TTC549 (cell line): ENCODE results near the gene MAP3K20.
"Not testable (repeated sequence)": the region's sequence is repeated elsewhere in the genome, so short reads cannot be mapped to it uniquely, and the experiment has no call there.

Experiments
- FAIRE-seq: peaks from 2 replicates; lab custom pipeline; 2012; peaks lifted over from hg19 to GRCh38; lab: Jason Lieb, UNC

Gene MAP3K20

DNA sequence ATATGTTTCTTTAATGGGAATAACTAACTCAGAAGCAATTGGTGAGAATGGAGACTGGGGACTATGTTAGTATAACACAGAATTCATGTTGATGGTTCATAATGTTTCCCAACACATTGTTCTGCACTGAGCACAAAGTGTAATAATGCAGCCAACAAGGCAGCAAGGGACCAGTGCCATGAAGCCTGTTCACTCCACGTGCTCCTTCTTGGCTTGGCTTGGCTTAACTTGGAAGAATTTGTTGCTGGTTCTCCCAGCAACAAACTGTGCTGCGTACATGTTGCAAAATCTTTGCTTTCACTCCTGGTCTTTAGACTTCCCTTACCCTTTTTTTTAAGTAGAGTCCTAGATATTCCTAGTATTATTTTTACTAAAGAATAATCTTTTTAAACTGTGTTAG is 129.7 kb downstream of the MAP3K20 start:
- no peak for FAIRE-seq

DNA sequence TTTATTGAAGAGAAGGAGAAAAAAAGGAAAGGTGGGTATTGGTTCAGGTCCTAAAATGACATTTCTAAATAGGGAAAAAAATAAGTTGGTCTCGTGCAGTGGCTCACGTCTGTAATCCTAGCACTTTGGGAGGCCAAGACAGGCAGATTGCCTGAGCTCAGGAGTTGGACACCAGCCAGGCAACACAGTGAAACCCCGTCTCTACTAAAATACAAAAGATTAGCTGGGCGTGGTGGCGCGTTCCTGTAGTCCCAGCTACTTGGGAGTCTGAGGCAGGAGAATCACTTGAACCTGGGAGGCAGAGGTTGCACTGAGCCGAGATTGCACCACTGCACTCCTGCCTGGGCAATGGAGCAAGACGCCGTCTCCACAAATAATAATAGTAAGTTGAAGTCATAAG is 131.5 kb downstream of the MAP3K20 start:
- not testable (repeated sequence) for FAIRE-seq

DNA sequence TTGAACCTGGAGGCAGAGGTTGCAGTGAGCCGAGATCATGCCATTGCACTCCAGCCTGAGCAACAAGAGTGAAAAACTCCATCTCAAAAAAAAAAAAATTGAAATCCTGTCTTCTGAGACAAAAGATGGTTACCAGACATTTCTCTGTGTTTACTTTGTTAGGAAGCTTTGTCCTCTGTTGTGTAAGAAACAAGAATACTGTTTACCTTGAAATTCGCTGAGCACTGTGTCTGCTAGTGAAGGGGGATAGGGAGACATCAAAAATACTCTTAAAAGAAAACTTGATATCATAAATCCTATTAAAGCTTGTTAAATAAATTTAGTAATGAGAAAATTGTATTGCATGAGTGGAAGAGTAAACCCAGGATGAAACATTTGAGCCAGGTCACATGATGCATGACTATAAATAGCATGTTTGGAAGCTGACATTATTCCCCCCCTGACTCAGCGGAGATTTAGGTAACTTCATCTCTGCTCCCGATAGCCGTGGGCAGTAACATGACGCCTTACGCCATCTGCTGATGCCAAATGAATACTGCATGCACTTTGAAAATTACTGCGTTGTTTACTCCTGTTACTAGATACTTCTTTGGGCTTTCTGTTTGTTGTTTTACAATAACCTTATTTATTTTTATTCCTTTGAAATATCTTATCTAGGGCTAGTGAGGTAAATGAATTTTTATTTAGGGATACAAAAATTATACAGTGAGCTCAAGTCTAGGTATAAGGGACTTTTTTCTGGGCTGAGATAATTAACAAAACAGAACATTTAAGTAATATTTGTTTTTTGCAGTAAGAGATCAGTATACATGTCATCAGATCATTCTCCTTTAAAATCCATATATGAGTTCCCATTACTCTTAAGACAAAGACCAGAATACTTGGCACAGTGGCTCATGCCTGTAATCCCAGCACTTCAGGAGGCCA is 134.9 kb downstream of the MAP3K20 start:
- peak; percentile 94 for FAIRE-seq

DNA sequence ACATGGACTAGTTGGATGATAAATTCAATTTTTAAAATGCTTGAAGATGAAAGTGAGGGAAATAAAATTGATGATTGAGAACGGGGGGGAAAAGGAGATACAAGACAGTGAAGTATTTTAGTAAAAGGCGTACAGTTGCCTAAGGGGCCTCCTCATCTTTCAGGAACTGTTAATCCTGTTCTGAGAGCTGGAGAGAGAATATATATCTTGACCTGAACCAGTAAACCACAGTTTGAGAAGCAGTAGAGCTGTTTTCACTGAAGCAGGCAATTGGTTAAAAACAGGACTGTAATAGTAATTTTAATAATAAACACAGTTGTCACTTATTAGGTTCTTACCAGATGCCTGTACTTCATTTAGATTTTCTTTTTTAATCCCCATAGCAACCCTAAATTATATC is 137.5 kb downstream of the MAP3K20 start:
- FAIRE-seq, result no peak

DNA sequence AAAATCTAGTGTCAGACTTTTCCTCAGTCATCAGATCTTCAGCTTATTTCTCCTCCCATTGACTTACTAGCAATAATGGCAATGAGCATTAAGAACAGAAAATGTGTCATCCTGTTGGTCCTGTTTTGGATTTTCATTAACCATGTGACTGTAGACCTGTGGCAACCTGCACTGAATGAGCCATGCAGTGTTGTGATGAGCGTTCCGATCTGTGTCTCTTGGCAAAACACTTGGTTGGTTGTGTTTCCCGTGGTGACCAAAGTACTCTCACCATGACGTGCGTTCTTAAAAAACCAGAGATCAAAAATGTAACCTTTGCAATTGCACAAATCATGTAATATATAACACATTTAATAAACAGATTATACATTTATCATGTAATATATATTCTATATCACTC is 138.6 kb downstream of the MAP3K20 start:
- no peak for FAIRE-seq

DNA sequence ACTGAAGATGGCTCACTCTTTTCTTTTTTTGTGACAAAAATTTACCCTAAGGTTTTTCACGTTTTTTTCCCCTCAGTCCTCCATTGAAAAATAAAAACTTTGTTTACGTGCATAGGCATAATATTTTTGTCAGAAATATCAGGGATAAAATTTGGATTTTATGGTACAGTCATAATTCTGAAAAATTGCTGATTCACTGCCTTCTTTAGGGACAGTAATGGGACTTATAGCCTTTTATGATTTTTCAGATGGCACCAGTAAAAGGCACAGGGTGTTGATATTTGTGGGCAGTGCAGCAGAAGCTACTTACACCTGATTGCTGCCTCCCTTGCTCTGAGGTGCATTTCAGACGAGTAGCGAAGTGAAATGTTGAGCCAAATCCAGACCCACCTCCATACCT is 139.7 kb downstream of the MAP3K20 start:
- FAIRE-seq, result no peak

DNA sequence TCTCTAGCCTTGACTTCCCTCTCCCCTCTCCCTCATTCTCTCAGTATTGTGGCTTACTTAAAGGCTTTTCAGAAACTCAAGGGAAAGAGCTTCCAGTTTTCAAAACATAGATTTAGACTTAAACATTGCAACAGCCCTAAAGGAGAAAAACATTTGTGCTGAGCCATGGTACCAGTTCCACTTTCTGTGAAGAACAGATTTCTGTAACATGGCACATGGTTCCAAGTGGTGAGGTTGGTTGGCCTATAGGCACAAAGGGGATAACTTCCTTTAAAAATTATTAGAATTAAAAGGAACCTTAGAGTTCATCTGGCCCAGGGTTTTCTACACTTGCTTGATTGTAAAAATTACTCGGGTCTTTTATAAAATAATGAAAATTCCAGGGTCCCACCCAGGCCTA is 140.4 kb downstream of the MAP3K20 start:
- FAIRE-seq, result no peak

DNA sequence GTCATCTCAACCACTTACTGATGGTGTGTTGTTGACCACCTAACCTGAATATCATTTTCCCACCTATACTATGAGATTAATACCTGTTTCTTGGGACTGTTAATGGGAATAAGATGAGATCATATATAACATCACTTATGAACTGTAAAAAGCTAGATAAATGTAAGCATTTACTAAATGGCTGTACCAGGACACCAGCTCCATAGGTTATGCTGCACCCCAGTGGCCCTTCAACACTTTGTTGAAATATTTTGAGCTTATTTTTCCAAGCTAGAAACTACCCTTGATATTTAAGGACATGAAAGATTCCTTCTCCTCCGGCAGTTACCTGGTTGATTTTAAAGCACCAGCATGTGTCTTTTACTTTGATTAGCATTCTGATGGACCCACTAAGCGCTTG is 141.0 kb downstream of the MAP3K20 start:
- FAIRE-seq, result no peak

DNA sequence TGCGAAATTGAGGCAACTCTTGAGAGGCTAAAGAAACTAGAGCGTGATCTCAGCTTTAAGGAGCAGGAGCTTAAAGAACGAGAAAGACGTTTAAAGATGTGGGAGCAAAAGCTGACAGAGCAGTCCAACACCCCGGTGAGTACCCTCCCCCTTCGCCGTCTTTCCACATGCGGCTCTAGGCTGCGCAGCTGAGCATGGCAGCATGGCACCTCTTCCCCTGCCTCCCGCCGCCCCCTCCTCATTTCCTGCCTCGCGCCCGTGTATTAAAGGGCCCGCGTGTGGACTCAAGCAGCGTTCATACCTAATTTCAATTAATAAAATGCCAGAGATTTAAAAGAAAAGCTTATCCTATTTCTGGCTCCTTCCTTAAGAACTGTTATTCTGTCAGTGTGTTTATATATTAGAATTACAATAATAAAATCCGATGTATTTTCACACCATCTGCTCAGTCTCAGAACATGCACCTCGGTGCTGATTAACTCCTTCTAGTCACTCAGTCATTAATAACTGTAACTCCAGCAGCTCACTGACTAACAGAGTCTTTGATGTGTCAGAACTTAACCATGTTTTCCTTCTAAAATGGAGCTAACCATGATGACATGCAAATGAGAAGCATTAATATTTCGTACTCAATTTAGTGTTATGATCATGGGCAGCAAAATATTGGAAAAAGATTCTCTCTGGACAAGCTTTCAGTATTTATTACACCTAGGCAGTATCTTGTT is 141.6 kb downstream of the MAP3K20 start:
- no peak for FAIRE-seq

DNA sequence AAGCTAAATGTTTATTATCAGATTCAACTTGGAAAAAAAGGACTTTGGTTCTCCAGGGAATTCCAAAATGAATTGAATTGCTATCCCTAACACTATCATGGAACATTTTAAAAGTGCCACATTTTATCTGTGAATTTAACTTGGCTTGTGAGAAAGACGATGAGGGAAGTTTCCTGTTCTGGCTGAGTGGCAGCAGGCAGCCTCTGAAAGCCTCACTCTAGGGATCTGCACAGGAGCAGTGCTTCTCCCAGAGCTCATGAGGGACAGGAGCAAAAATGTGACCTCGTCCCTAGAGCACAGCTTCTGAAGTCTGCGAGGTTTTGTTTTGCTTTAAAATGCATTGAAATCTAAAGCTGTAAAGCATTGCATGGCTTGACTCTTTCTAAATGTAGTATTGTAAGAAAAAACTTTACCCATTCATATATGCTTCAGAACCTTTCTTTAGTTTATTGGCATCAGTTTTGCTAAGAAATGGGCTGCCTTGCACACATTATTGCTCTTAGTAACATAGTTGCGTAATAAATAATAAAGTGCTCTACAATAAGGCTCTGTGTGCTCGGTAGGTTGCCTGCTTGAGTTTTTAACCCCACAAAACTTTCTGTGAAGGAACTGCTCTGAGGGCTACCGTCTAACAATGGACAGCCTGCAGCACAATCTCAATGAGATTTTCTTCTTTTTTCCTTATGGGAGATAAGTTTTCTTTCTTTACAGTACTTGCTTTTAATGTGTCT is 142.8 kb downstream of the MAP3K20 start:
- no peak for FAIRE-seq

DNA sequence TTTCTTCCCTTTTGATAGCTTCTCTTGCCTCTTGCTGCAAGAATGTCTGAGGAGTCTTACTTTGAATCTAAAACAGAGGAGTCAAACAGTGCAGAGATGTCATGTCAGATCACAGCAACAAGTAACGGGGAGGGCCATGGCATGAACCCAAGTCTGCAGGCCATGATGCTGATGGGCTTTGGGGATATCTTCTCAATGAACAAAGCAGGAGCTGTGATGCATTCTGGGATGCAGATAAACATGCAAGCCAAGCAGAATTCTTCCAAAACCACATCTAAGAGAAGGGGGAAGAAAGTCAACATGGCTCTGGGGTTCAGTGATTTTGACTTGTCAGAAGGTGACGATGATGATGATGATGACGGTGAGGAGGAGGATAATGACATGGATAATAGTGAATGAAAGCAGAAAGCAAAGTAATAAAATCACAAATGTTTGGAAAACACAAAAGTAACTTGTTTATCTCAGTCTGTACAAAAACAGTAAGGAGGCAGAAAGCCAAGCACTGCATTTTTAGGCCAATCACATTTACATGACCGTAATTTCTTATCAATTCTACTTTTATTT is 145.6 kb downstream of the MAP3K20 start:
- FAIRE-seq, result no peak

DNA sequence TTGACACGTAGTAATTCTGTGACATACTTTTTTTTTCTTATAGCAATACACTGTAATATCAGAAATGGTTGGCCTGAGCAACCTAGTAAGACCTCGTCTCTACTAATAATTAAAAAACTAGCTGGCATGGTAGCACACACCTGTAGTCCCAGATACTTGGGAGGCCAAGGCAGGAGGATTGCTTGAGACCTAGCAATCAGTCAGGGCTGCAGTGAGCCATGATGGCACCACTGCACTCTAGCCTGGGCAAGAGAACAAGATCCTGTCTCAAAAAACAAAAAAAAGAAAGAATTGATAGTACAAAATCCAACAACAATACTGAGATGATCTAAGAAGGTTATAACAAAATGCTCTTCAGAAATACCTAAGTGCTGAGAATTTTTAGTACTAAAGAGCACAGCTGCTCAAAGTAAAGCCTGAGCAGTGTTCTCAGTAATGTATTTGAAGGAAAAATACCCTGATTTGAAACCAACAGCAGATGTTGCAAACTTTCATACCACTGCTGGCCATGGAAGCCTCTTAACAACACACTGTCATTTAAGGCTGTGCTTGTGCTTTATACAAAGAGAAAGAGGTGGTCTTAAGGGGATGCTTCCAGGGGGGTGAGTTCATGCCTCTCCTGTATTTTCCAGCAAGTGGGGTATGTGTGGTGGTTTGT is 146.4 kb downstream of the MAP3K20 start:
- FAIRE-seq, result no peak

DNA sequence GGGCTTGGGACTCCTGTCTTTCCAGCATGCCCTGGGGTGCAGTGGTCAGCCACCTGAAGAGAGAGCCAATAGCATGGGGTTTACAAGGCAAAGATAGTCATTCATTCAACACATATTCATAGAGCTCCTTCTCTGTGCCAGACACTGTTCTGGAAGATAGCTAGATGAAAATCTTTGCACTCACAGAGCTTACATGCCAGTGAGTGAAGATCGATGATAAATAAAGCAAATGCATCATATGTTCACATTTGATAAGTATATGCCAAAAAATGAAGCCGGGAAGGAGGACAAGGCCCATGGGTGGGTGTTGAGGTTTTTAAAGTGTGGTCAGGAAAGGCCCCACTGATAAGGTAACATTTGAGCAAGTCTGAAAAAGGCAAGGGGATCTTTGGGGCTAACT is 148.2 kb downstream of the MAP3K20 start:
- no peak for FAIRE-seq

DNA sequence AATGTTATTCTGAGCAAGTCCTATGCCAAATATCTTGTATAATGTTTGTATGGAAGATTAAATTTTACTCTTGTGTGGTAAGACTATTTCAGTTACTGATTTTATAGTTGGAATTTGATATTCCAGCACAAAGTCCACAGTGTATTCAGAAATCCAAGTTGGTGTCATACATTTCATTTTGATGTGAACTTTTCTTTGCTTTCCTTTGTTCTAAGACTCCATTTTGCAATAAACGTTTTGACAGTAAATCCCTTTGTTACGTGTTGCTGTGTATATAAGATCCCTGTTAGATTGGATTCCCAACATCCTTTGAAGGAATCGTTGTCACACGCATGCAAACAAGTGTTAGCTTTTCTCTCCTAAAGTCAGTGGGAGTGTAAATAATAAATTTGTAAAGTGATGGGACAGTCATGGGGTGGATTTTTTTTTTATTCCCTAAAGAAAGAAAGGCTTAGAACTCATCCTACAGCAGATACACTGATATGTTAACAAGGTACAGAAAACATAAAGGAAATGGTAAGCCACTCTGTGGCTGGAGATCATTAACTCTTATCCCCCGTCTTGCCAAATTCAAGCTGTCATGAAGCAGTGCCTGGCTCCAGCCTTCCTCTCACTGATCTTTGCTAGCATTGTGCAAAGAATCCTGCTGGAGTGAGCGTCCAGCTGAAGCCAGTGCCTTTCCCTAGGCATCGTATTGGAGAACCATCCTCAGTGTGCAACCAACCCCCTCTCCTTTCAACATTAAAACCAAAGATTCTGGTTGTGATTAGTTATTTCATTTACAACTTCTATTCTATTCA is 151.5 kb downstream of the MAP3K20 start:
- no peak for FAIRE-seq

DNA sequence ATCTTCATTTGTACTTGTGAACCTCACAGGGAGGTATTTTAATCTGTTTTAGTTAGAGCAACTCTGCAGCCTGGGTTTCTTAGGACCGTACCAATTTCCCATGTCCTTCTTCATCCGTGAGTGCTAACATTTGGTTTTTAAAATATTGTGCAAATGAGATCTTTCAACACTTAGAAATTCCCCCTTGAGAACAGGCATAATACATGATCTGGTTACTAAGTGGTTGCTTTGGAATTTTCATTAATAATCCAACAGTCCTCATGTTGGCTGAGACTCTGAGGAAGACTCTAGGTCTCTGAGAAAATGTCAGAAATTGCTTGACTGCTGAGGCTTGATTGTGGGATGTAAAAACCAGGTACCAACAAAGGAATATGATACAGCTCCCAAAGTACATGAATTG is 153.4 kb downstream of the MAP3K20 start:
- no peak for FAIRE-seq

DNA sequence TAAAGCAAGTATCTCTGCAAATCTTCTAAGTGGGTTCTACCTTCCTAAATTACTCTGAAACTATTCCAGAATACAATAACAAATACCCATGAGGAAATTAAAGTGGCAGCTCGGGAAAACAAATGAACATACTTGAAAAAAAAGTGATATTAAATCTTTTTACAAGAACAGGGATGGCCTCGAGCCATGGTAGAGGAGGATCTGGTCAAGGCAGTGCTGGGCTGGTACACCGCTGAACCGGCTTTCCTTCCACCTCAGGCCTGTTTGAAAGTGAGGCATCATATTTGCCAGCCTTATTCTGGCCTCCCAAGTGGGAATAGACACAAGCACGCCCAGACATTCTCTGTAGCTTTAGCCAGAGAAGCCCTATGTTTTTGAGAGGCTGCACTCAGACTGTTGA is 154.5 kb downstream of the MAP3K20 start:
- FAIRE-seq, result no peak

DNA sequence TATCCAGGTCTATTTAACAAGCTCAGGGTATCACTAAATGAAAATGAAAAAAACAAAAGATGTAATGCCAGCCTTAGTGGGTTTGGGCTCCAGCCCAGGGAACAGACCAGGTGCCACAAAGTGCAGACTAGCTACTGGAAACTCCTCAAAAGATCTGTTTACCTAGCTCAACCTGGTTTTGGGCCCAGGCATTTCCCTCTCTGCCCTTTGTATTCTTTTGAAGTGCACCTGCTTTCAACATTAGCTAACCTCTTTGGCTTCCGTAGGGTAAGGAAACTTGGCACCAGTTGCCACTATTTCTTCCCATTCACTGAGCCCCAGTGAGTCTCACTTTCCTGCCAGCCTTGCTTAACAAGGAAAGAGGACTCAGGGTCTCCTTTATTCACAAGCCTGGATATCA is 155.4 kb downstream of the MAP3K20 start:
- no peak for FAIRE-seq

DNA sequence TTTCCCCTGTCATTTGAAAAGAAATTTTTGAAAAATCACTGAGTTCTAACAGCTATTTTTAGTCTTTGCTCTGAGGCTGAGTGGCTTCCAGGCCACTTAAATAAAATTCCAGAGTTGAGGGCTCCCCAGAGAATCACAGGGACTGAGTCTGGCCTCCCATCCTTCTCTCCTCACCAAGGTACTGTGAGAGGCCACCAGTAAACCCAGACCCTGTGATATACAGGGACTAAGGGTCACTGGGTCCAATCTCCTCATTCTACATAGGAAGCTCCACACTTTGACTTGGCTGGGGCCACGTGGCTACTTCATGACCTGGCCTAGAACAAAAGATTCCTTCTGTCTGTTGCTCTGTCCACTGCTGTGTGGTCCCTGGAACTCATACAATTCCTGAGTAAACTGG is 155.8 kb downstream of the MAP3K20 start:
- FAIRE-seq, result no peak

DNA sequence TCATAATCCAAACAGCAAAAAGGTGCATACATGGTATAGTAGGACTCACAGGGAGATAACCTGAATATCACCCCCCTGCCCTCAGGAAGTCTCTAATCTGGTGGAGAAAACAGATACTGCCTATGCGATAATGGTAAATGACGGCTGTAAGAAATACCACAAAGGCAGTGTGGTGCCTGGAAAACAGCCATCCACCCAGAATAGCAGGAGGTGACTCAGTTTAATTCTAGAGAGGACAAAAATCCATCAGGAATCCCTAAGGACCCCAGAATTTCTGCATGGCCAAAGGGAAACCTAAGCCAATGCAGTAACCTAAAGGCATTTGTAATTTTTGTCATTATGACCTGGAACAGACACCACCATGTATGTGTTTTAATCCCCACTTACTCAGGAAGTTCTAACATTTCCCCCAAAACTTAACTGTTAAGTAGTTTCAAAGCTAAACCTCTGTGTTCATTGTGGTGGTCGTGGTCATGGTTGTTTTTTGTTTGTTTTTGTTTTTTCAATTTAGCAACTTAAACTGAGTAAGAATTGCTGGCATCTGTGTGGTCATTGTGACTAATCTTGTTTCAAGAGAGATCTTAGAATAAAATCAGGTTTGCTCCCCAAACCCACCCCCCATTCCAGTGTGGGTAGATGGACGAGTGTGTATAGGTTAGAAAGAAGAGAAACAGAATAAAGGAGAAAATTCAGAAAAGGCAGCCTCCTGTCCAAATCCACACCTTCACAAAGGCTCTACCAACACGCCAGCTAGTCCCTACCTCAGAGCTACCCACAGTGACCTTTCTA is 157.5 kb downstream of the MAP3K20 start:
- no peak for FAIRE-seq
